Calu3 (cell line): ENCODE data around the gene NPC1L1. TPM values are rescaled to one million over a fixed set of nuclear protein-coding genes. Genes with fewer than 3 reads are reported as not detected.

Source experiments
- BruUV-seq: library from RNA; stranded (reverse); fragments of 400-500 nt; replicated peaks from 2 replicates; lab custom pipeline; 2021; lab: Mats Ljungman, UMichigan
- CTCF ChIA-PET: fragments of 300-600 bp; sonication (Branson Sonifier 250); formaldehyde crosslinking; loops from one replicate; lab custom pipeline; 2022; ENCODE audit warnings: antibody characterized with exemption; lab: Charles Lee
- DNase-seq: peaks from one replicate; pipeline ENCODE4 v3.0.0; 2022
- H3K27ac Mint-ChIP-seq: one replicate; pipeline ENCODE4 v1.8.0; 2022; ENCODE audit warnings: mixed read lengths; ENCODE audit not compliant: unreplicated experiment
- H3K27me3 Mint-ChIP-seq: one replicate; pipeline ENCODE4 v1.8.0; 2022; ENCODE audit warnings: mixed read lengths; ENCODE audit not compliant: unreplicated experiment
- H3K36me3 Mint-ChIP-seq: one replicate; pipeline ENCODE4 v1.8.0; 2022; ENCODE audit warnings: mild to moderate bottlenecking, moderate library complexity, mixed read lengths; ENCODE audit not compliant: insufficient read depth, unreplicated experiment
- H3K4me1 Mint-ChIP-seq: one replicate; pipeline ENCODE4 v1.8.0; 2022; ENCODE audit warnings: mild to moderate bottlenecking, low read depth, mixed read lengths; ENCODE audit not compliant: unreplicated experiment
- H3K4me3 Mint-ChIP-seq: one replicate; pipeline ENCODE4 v1.8.0; 2022; ENCODE audit warnings: mild to moderate bottlenecking, low read depth, moderate library complexity, mixed read lengths; ENCODE audit not compliant: unreplicated experiment
- H3K9me3 Mint-ChIP-seq: one replicate; pipeline ENCODE4 v1.8.0; 2022; ENCODE audit warnings: low read depth, mixed read lengths; ENCODE audit not compliant: unreplicated experiment
- intact Hi-C: fragments of 100-400 bp; cut with micrococcal nuclease; formaldehyde crosslinking; loops from one replicate; pipeline ENCODE4 v1.10.0; 2022; ENCODE audit not compliant: unreplicated experiment
- total RNA-seq: library from RNA; stranded (reverse); gene quantifications from 2 replicates; pipeline ENCODE4 v1.2.3, GENCODE V29; 2022
- TF ChIP-seq, protein P1 (sequence below): fragments of 200-600 bp; IDR thresholded peaks from one replicate; pipeline ENCODE4 v1.8.0; 2022; ENCODE audit warnings: antibody characterized with exemption; ENCODE audit not compliant: unreplicated experiment

The NPC1L1 gene
- total RNA-seq, 1 experiment from 2014 or later = 46.0 TPM

DNA sequence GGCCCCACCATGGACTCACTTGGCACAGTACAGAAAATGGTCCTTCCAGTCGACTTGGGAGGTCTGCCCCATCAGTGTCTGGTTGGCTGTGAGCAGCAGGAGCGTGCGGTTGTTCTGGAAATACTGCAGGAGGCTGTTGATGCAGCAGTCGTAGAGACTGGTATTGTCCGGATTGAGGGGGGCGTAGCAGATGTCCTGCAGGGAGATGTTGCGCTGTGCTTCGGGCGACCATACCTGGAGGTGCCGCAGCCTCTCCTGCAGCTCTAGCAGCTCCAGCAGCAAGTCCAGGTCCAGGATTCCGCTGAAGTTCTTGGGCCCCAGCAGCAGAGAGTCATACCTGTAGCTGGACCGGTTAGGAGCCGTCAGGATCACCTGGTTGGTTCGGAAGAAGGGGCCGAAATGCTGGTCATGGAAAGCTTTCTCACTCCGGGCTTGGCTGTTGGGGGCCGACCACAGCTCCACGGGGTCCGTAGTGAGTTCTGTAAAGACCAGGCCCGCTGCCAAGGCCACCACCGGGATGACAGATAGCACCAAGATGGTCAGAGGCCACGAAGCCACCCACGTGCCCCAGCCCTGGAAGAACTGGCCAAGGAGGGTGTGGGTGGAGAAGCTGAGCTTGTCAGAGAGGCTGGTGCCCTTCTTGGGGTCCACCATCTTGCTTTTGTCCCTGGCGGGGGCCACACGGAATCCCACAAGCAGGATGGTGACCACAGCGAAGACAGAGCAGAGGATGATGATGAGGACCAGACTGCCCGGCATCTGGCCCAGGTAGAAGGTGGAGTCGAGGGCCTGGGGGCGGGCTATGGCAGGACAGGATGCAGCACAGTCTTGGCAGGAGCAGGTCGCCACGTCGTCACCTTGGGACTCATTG, 2.1 kb downstream of the NPC1L1 start:
- Mint-ChIP-seq H3K4me1 (peaks cover 81% of the 10 kb centered on the region), H3K27ac (peak overlapping the region; percentile 85), H3K27me3 (no peaks in the 10 kb centered on the region), H3K36me3 (peaks cover 56% of the 10 kb centered on the region), H3K4me3 (peak overlapping the region; percentile 78), H3K9me3 (no peaks in the 10 kb centered on the region)
- TSS peak; percentile 14 for BruUV-seq
- TF ChIP-seq, protein P1, sequence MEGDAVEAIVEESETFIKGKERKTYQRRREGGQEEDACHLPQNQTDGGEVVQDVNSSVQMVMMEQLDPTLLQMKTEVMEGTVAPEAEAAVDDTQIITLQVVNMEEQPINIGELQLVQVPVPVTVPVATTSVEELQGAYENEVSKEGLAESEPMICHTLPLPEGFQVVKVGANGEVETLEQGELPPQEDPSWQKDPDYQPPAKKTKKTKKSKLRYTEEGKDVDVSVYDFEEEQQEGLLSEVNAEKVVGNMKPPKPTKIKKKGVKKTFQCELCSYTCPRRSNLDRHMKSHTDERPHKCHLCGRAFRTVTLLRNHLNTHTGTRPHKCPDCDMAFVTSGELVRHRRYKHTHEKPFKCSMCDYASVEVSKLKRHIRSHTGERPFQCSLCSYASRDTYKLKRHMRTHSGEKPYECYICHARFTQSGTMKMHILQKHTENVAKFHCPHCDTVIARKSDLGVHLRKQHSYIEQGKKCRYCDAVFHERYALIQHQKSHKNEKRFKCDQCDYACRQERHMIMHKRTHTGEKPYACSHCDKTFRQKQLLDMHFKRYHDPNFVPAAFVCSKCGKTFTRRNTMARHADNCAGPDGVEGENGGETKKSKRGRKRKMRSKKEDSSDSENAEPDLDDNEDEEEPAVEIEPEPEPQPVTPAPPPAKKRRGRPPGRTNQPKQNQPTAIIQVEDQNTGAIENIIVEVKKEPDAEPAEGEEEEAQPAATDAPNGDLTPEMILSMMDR = no peak
- CTCF ChIA-PET = interaction anchor here (0.6 kb wide), 1 partner anchor 45 kb away, joined by 3 read pairs; no protein-coding TSS in a partner anchor
- intact Hi-C loops = no loop called here
- no peak for DNase-seq

DNA sequence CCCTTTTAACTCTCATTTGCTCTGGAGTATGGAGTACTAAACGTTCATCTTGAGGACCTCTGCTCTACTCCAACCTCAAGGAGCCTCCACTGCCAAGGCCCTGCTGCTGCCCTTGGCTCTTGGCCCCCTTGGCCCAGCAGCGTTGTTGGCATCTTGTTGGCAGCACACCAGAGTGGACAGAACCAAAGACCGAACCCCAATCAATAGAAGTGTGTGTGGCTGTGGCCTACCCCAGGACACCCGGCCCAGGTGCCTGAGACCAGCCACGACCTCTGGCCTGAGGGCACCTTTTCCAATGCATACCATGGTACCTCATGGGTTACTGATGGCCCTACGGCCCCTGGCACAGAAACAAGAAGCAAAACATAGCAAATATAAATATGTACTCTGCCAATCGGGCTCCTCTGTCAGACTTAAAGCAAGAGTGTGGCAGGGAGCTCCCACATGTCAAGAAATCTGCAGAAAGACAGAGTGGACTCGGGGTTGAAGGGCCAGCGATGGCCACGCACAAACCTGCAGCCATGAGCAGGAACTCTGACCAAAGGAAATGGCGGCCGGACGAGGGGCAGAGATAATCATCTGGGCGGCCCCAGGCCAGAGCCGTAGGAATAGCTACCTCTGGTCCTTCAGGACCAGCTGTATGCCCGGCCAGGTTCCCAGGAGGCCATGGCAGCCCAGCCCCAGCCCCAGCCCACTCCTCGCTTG, 2.9 kb downstream of the NPC1L1 start:
- Mint-ChIP-seq H3K4me3 (peak overlapping the region; percentile 78), H3K4me1 (peaks cover 78% of the 10 kb centered on the region), H3K27ac (peak overlapping the region; percentile 40), H3K27me3 (no peaks in the 10 kb centered on the region), H3K36me3 (peaks cover 58% of the 10 kb centered on the region), H3K9me3 (no peaks in the 10 kb centered on the region)
- CTCF ChIA-PET = interaction anchor here (0.6 kb wide), 1 partner anchor 44 kb away, joined by 3 read pairs; no protein-coding TSS in a partner anchor
- intact Hi-C loops = no loop called here
- no TSS peak for BruUV-seq
- TF ChIP-seq, protein P1 = no peak
- no peak for DNase-seq

DNA sequence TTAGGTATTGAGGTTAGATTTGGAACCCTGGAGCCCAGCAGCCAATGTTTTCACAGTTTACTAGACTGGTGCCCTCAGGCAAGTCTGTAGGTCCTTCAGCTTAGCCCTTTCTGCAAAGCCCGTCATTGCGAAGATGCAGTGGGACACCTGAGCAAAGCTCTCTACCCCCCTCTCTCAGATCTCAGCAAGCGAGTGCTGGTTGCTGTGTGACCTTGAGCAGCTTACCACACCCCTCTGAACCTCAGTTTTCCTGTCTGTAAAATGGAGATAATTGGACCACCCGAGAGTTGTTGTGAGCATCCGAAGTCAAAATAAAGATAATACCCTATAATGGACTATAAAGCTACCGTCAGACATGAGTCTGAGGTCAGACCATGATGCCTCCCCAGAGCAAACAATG, 3.7 kb downstream of the NPC1L1 start:
- intact Hi-C loops = no loop called here
- Mint-ChIP-seq H3K27ac (no peak overlapping the region), H3K36me3 (peaks cover 57% of the 10 kb centered on the region), H3K27me3 (no peaks in the 10 kb centered on the region), H3K4me1 (peaks cover 70% of the 10 kb centered on the region), H3K4me3 (peak overlapping the region; percentile 78), H3K9me3 (no peaks in the 10 kb centered on the region)
- no TSS peak for BruUV-seq
- CTCF ChIA-PET = interaction anchor here (0.6 to 1.5 kb wide), 3 partner anchors 10 to 28 kb away, joined by 4 to 7 read pairs (median 4); no protein-coding TSS in a partner anchor
- TF ChIP-seq, protein P1 = no peak
- DNase-seq = no peak

DNA sequence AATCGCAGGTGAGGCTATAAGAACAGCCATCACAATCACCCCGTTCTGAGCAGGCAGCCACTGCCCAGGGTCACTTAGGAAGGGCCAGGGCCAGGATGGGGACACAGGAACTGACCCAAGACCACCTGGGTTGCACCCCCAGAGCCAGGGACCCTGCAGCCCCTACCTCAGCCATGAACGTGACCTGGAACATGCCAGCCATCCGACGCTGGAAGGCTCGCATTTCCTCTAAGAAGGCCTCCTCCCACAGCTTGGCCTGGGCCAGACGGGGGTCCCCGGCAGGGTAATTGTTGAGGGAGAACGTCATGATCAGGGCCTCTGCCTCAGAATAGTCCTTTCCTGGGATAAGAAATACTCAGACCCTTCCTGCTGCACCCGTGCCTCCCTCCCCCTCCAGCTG, 5.0 kb downstream of the NPC1L1 start:
- Mint-ChIP-seq H3K27ac (no peak overlapping the region), H3K4me1 (peaks cover 62% of the 10 kb centered on the region), H3K36me3 (peaks cover 54% of the 10 kb centered on the region), H3K27me3 (no peaks in the 10 kb centered on the region), H3K4me3 (no peak overlapping the region), H3K9me3 (no peaks in the 10 kb centered on the region)
- TF ChIP-seq, protein P1 = no peak
- intact Hi-C loops = no loop called here
- no peak for DNase-seq
- no TSS peak for BruUV-seq
- CTCF ChIA-PET = interaction anchor here (1.4 to 1.5 kb wide), 2 partner anchors 11 to 29 kb away, joined by 3 to 7 read pairs; no protein-coding TSS in a partner anchor
